Uterus (tissue), 4 donors: ENCODE results near the gene ADRA2A. TPM values are rescaled to one million over a fixed set of nuclear protein-coding genes. Genes with fewer than 3 reads are reported as not detected.

Source experiments
- DNase-seq, 2 donors: peaks; one replicate each; pipeline ENCODE4 v3.0.0-alpha.2; 2019 to 2020
- H3K27ac ChIP-seq, 2 donors: fragments of 200-600 bp; sonication (generic); 1 replicate in 1 of 2; 2 replicates in 1 of 2; pipeline ENCODE4 v1.5.1; 2016 to 2018
- H3K27me3 ChIP-seq, 2 donors: fragments of 200-600 bp; sonication (generic); one replicate each; pipeline ENCODE4 v1.5.1; 2018 to 2019; ENCODE audit warnings: control low read depth in 1 of 2
- H3K36me3 ChIP-seq, 2 donors: fragments of 200-600 bp; sonication (generic); one replicate each; pipeline ENCODE4 v1.5.1; 2019; ENCODE audit warnings: control low read depth in 1 of 2
- H3K4me1 ChIP-seq, 2 donors: fragments of 200-600 bp; sonication (generic); one replicate each; pipeline ENCODE4 v1.5.1; 2018 to 2019; ENCODE audit warnings: control low read depth in 1 of 2
- H3K4me3 ChIP-seq, 2 donors: fragments of 200-600 bp; sonication (generic); 1 replicate in 1 of 2; 2 replicates in 1 of 2; pipeline ENCODE4 v1.5.1; 2018 to 2019; ENCODE audit warnings: mild to moderate bottlenecking in 1 of 2
- H3K9me3 ChIP-seq, 2 donors: fragments of 200-600 bp; sonication (generic); one replicate each; pipeline ENCODE4 v1.5.1; 2019; ENCODE audit warnings: control low read depth in 1 of 2
- POLR2A ChIP-seq, 2 donors: fragments of 450-650 bp; IDR thresholded peaks; one replicate each; pipeline ENCODE4 v1.6.1; 2016; ENCODE audit warnings: antibody characterized with exemption in 2 of 2, mild to moderate bottlenecking in 1 of 2, moderate library complexity in 1 of 2
- intact Hi-C: fragments of 100-400 bp; cut with DNase I; formaldehyde crosslinking; loops from one replicate; pipeline ENCODE4 v1.15.1; 2023; ENCODE audit warnings: low total_unique reads
- total RNA-seq, 4 donors: library from RNA; depleted of rRNA in 3 of 4; stranded (reverse); fragments of >200 nt in 3 of 4; gene quantifications; one replicate each; pipeline versions ENCODE4 v1.1.0 to v1.2.4, GENCODE V29; 2014 to 2023
- TF ChIP-seq, protein P1 (sequence below), 4 experiments: fragments of 200-600 bp in 2 of 4; fragments of 450-650 bp in 2 of 4; sonication (generic) in 2 of 4; IDR thresholded peaks; one replicate each; pipeline ENCODE4 v1.5.1; 2016 to 2019; ENCODE audit warnings: antibody characterized with exemption in 4 of 4, mild to moderate bottlenecking in 2 of 4, moderate library complexity in 1 of 4
- donor health status: DM: yes; HTN: yes; CAD: no.

Gene ADRA2A
- total RNA-seq, 4 donors from 2014 or later, result 0.26 to 4.9 (median 2.7) TPM

GRCh38 chr10:111083222-111084095 lies 6.6 kb downstream of the ADRA2A start:
- no peaks in the 10 kb centered on the region for H3K36me3 ChIP-seq
- peaks cover 0 to 5% of the 10 kb centered on the region in 2 donors for H3K4me1 ChIP-seq
- no peak overlapping the region for H3K4me3 ChIP-seq
- TF ChIP-seq POLR2A (IDR thresholded peaks at IDR 0.05), result no peak
- TF ChIP-seq, protein P1, sequence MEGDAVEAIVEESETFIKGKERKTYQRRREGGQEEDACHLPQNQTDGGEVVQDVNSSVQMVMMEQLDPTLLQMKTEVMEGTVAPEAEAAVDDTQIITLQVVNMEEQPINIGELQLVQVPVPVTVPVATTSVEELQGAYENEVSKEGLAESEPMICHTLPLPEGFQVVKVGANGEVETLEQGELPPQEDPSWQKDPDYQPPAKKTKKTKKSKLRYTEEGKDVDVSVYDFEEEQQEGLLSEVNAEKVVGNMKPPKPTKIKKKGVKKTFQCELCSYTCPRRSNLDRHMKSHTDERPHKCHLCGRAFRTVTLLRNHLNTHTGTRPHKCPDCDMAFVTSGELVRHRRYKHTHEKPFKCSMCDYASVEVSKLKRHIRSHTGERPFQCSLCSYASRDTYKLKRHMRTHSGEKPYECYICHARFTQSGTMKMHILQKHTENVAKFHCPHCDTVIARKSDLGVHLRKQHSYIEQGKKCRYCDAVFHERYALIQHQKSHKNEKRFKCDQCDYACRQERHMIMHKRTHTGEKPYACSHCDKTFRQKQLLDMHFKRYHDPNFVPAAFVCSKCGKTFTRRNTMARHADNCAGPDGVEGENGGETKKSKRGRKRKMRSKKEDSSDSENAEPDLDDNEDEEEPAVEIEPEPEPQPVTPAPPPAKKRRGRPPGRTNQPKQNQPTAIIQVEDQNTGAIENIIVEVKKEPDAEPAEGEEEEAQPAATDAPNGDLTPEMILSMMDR (IDR thresholded peaks at IDR 0.05), result no peak
- intact Hi-C loops, result no loop called here
- no peaks in the 10 kb centered on the region for H3K27me3 ChIP-seq
- DNase-seq, result no peak
- H3K27ac ChIP-seq, result no peak overlapping the region
- no peaks in the 10 kb centered on the region for H3K9me3 ChIP-seq

GRCh38 chr10:111084366-111085255 lies 7.8 kb downstream of the ADRA2A start:
- TF ChIP-seq, protein P1 (IDR thresholded peaks at IDR 0.05), result no peak
- no peak for TF ChIP-seq POLR2A (IDR thresholded peaks at IDR 0.05)
- H3K27me3 ChIP-seq, result no peaks in the 10 kb centered on the region
- H3K4me1 ChIP-seq, result no peaks in the 10 kb centered on the region
- no peaks in the 10 kb centered on the region for H3K9me3 ChIP-seq
- no peaks in the 10 kb centered on the region for H3K36me3 ChIP-seq
- H3K4me3 ChIP-seq, result no peak overlapping the region
- intact Hi-C loops, result no loop called here
- no peak for DNase-seq
- no peak overlapping the region for H3K27ac ChIP-seq

DNA sequence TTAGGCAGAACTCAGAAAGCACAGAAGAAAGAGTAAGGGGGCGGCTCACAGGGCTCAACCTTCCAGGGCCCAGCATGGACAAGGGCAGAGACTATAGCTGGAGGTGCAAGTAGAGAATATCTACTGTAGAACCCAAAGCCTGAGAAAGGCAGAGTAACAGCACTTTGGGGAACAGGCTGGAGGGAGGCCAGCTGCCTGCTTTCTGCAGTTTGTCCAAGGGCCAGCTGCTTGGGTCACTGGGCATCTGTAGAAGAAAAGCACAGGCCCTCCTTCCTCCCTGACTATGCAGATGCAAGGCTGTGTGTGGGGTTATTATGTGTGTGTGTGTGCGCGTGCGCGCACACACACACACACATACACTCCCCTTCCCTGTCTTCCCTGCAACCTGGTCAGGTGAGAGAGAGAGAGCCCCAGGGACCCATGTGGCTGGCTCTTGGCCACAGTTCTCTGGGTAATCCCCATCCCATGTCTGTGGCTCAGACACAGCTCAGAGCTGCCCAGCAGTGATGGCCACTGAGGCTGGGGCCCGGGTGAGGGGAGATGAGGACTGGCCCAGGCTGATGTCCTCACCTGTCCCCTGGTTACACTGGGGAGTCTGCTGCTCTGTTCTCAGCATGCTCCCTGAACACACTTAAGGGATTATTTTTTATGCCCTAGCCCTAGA lies 9.0 kb downstream of the ADRA2A start:
- Histone ChIP-seq H3K36me3 (no peaks in the 10 kb centered on the region), H3K27ac (no peak overlapping the region), H3K27me3 (no peaks in the 10 kb centered on the region), H3K4me3 (no peak overlapping the region), H3K4me1 (no peaks in the 10 kb centered on the region), H3K9me3 (no peaks in the 10 kb centered on the region)
- DNase-seq, result no peak
- intact Hi-C loops, result no loop called here
- no peak for TF ChIP-seq POLR2A (IDR thresholded peaks at IDR 0.05)
- TF ChIP-seq, protein P1 (IDR thresholded peaks at IDR 0.05), result no peak

- H3K27ac ChIP-seq, result no peak overlapping the region
- DNase-seq, result no peak
- no peaks in the 10 kb centered on the region for H3K4me1 ChIP-seq
These were observed 9.7 kb downstream of the ADRA2A start for GRCh38 chr10:111086574-111086973.

More at GRCh38 chr10:111086574-111086973, 9.7 kb downstream of the ADRA2A start:
- Histone ChIP-seq H3K27me3 (no peaks in the 10 kb centered on the region), H3K36me3 (no peaks in the 10 kb centered on the region), H3K9me3 (no peaks in the 10 kb centered on the region), H3K4me3 (no peak overlapping the region)
- intact Hi-C loops, result no loop called here
- TF ChIP-seq, protein P1 (IDR thresholded peaks at IDR 0.05), result no peak
- TF ChIP-seq POLR2A (IDR thresholded peaks at IDR 0.05), result no peak
